Measurements from ENCODE around the gene SSH3. TPM values are rescaled to one million over a fixed set of nuclear protein-coding genes. Genes with fewer than 3 reads are reported as not detected.

SSH3 gene
- total and polyA plus RNA-seq, 4 donors: 4.8 to 10.4 (median 8.1) TPM

DNA sequence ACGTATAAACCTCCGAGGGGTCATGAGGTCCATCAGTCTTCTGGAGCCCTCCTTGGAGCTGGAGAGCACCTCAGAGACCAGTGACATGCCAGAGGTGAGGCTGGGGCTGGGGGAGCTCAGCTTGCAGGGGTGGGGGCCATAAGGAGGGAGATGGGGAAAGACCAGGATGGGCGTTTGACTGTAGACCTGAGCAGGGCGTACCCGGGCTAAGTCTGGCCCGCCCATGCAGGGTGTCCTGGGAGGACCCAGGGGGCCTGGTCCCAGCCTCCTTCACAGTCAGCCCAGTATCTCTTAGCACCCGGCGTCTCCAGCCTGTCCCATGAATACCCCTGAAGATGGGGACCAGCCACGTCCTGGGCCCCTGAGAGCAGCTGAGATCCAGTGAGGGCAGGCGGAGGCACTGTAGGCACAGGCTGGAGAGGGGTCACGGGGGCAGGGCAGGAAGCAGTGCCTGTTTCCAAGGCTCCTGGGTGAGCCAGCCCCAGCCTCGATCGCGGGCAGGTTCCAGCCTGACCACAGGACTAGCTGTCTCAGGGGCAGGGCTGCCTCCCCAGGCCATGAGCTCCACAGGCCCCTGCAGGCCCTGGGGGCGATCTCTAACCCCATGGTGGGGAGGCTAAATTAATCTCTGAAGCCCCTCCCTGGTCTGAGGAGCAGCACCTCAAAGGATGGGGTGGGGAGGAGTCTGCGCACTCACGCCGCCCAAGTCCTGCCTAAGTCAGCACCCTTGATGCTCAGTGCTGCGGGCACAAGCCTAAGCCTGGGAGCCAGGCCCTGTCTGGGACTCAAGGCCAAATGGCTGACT lies 7.1 kb downstream of the SSH3 start:
- TF ChIP-seq GABPA (IDR thresholded peaks at IDR 0.05 in 1 of 2, conservative IDR thresholded peaks at IDR 0.05 in 1 of 2): no peak
- TF ChIP-seq HNF4G (IDR thresholded peaks at IDR 0.05): no peak
- TF ChIP-seq TAF1 (conservative IDR thresholded peaks at IDR 0.05): no peak
- TF ChIP-seq, protein P1, sequence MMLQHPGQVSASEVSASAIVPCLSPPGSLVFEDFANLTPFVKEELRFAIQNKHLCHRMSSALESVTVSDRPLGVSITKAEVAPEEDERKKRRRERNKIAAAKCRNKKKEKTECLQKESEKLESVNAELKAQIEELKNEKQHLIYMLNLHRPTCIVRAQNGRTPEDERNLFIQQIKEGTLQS (IDR thresholded peaks at IDR 0.05): no peak
- no peak for TF ChIP-seq RAD21 (IDR thresholded peaks at IDR 0.05)
- TF ChIP-seq FOXA2 (IDR thresholded peaks at IDR 0.05): no peak
- no peak for TF ChIP-seq JUND (IDR thresholded peaks at IDR 0.05)
- no peak for TF ChIP-seq FOXA1 (IDR thresholded peaks at IDR 0.05)
- TF ChIP-seq, protein P2, sequence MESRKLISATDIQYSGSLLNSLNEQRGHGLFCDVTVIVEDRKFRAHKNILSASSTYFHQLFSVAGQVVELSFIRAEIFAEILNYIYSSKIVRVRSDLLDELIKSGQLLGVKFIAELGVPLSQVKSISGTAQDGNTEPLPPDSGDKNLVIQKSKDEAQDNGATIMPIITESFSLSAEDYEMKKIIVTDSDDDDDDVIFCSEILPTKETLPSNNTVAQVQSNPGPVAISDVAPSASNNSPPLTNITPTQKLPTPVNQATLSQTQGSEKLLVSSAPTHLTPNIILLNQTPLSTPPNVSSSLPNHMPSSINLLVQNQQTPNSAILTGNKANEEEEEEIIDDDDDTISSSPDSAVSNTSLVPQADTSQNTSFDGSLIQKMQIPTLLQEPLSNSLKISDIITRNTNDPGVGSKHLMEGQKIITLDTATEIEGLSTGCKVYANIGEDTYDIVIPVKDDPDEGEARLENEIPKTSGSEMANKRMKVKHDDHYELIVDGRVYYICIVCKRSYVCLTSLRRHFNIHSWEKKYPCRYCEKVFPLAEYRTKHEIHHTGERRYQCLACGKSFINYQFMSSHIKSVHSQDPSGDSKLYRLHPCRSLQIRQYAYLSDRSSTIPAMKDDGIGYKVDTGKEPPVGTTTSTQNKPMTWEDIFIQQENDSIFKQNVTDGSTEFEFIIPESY (IDR thresholded peaks at IDR 0.05): no peak
- TF ChIP-seq, protein P3, sequence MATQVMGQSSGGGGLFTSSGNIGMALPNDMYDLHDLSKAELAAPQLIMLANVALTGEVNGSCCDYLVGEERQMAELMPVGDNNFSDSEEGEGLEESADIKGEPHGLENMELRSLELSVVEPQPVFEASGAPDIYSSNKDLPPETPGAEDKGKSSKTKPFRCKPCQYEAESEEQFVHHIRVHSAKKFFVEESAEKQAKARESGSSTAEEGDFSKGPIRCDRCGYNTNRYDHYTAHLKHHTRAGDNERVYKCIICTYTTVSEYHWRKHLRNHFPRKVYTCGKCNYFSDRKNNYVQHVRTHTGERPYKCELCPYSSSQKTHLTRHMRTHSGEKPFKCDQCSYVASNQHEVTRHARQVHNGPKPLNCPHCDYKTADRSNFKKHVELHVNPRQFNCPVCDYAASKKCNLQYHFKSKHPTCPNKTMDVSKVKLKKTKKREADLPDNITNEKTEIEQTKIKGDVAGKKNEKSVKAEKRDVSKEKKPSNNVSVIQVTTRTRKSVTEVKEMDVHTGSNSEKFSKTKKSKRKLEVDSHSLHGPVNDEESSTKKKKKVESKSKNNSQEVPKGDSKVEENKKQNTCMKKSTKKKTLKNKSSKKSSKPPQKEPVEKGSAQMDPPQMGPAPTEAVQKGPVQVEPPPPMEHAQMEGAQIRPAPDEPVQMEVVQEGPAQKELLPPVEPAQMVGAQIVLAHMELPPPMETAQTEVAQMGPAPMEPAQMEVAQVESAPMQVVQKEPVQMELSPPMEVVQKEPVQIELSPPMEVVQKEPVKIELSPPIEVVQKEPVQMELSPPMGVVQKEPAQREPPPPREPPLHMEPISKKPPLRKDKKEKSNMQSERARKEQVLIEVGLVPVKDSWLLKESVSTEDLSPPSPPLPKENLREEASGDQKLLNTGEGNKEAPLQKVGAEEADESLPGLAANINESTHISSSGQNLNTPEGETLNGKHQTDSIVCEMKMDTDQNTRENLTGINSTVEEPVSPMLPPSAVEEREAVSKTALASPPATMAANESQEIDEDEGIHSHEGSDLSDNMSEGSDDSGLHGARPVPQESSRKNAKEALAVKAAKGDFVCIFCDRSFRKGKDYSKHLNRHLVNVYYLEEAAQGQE (IDR thresholded peaks at IDR 0.05): no peak
- no peak for TF ChIP-seq NR2F2 (IDR thresholded peaks at IDR 0.05)
- TF ChIP-seq, protein P4, sequence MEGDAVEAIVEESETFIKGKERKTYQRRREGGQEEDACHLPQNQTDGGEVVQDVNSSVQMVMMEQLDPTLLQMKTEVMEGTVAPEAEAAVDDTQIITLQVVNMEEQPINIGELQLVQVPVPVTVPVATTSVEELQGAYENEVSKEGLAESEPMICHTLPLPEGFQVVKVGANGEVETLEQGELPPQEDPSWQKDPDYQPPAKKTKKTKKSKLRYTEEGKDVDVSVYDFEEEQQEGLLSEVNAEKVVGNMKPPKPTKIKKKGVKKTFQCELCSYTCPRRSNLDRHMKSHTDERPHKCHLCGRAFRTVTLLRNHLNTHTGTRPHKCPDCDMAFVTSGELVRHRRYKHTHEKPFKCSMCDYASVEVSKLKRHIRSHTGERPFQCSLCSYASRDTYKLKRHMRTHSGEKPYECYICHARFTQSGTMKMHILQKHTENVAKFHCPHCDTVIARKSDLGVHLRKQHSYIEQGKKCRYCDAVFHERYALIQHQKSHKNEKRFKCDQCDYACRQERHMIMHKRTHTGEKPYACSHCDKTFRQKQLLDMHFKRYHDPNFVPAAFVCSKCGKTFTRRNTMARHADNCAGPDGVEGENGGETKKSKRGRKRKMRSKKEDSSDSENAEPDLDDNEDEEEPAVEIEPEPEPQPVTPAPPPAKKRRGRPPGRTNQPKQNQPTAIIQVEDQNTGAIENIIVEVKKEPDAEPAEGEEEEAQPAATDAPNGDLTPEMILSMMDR (IDR thresholded peaks at IDR 0.05; ENCODE audit: low read depth, low read length, missing input control): no peak
- no peak for TF ChIP-seq SP1 (IDR thresholded peaks at IDR 0.05)
- TF ChIP-seq YY1 (IDR thresholded peaks at IDR 0.05): no peak
- 95% methylated on average over 19 of the region's 19 CpGs for WGBS
- H3K9ac ChIP-seq (ENCODE audit: low read depth in 1 of 2, low read length in 2 of 2): no peak overlapping the region
- no peak for DNase-seq (ENCODE audit: low spot score)
- H3K9me3 ChIP-seq (ENCODE audit: control insufficient read depth in 4 of 4, low read length in 3 of 4): no peaks in the 10 kb centered on the region
- H3K27me3 ChIP-seq (ENCODE audit: control insufficient read depth in 4 of 4, insufficient read depth in 4 of 4, low read length in 3 of 4): no peaks in the 10 kb centered on the region
- H3K4me3 ChIP-seq (ENCODE audit: low read depth in 1 of 3, low read length in 3 of 3): no peak overlapping the region
- peaks cover 5 to 15% (median 6%) of the 10 kb centered on the region in 4 donors for H3K36me3 ChIP-seq (ENCODE audit: control insufficient read depth in 4 of 4, insufficient read depth in 3 of 4, low read depth in 1 of 4, low read length in 3 of 4)
- no peak overlapping the region for H3K27ac ChIP-seq (ENCODE audit: low read depth in 1 of 2, low read length in 2 of 2)
- H3K4me1 ChIP-seq (ENCODE audit: control insufficient read depth in 4 of 4, insufficient read depth in 4 of 4, low read length in 3 of 4): no peaks in the 10 kb centered on the region

DNA sequence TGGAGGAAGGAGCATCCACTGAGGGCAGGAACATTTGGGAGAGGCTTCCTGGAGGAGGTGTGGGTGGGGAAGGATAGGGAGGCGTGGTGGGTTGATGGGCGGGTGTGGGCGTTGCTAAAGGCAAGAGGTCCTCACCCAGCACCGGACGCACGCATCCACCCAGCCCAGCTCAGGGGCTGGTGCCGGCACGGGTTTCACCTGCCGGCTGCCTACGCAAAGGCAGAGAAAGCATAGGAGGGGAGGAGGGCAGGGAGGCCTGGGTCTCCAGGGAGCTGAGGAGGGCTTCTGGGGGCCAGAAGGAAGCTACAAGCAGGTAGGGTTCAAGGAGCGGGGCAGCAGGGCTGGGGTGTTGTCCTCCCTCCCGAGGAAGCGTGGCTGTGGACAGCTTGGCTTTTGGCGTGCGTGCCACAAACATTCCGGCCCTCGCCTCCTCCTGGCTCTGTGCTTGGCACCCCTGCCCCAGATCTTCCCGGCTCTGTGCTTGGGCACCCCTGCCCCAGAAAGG lies 7.8 kb downstream of the SSH3 start:
- 91% methylated on average over 18 of the region's 18 CpGs for WGBS
- Histone ChIP-seq H3K27ac (ENCODE audit: low read depth in 1 of 2, low read length in 2 of 2) (no peak overlapping the region), H3K36me3 (ENCODE audit: control insufficient read depth in 4 of 4, insufficient read depth in 3 of 4, low read depth in 1 of 4, low read length in 3 of 4) (peaks cover 5 to 15% (median 6%) of the 10 kb centered on the region in 4 donors), H3K27me3 (ENCODE audit: control insufficient read depth in 4 of 4, insufficient read depth in 4 of 4, low read length in 3 of 4) (no peaks in the 10 kb centered on the region), H3K4me1 (ENCODE audit: control insufficient read depth in 4 of 4, insufficient read depth in 4 of 4, low read length in 3 of 4) (no peaks in the 10 kb centered on the region), H3K4me3 (ENCODE audit: low read depth in 1 of 3, low read length in 3 of 3) (no peak overlapping the region), H3K9ac (ENCODE audit: low read depth in 1 of 2, low read length in 2 of 2) (no peak overlapping the region), H3K9me3 (ENCODE audit: control insufficient read depth in 4 of 4, low read length in 3 of 4) (no peaks in the 10 kb centered on the region)
- no peak for DNase-seq (ENCODE audit: low spot score)
- no peak for TF ChIP-seq SP1 (IDR thresholded peaks at IDR 0.05)
- TF ChIP-seq NR2F2 (IDR thresholded peaks at IDR 0.05): no peak
- no peak for TF ChIP-seq FOXA2 (IDR thresholded peaks at IDR 0.05)
- no peak for TF ChIP-seq RAD21 (IDR thresholded peaks at IDR 0.05)
- no peak for TF ChIP-seq GABPA (IDR thresholded peaks at IDR 0.05 in 1 of 2, conservative IDR thresholded peaks at IDR 0.05 in 1 of 2)
- no peak for TF ChIP-seq EGR1 (IDR thresholded peaks at IDR 0.05; ENCODE audit: low read depth in 2 of 2)
- TF ChIP-seq, protein P3 (IDR thresholded peaks at IDR 0.05): no peak
- no peak for TF ChIP-seq RXRA (IDR thresholded peaks at IDR 0.05)
- TF ChIP-seq YY1 (IDR thresholded peaks at IDR 0.05): no peak
- TF ChIP-seq, protein P2 (IDR thresholded peaks at IDR 0.05): no peak
- TF ChIP-seq JUND (IDR thresholded peaks at IDR 0.05): no peak

Data from liver (tissue), 9 donors.